GM18873 (cell line): ENCODE results near the gene KLHL26.

Experiments
- ATAC-seq: cut with Tn5 transposase; IDR thresholded peaks from one replicate; pipeline ENCODE4 v1.9.1; 2021; ENCODE audit warnings: mild to moderate bottlenecking, moderate library complexity, moderate number of reproducible peaks; ENCODE audit not compliant: unreplicated experiment, low FRiP score

Gene KLHL26

GRCh38 chr19:18710996-18711751 lies 74.3 kb downstream of the KLHL26 start:
- no peak for ATAC-seq

- no peak for ATAC-seq
Measured at GRCh38 chr19:18711893-18712292, 75.1 kb downstream of the KLHL26 start.

GRCh38 chr19:18712981-18713380 lies 76.2 kb downstream of the KLHL26 start:
- ATAC-seq, result no peak

GRCh38 chr19:18713550-18714117 lies 76.8 kb downstream of the KLHL26 start:
- ATAC-seq, result no peak

GRCh38 chr19:18715416-18715815 lies 78.6 kb downstream of the KLHL26 start:
- ATAC-seq, result no peak

- no peak for ATAC-seq
Measured at GRCh38 chr19:18716857-18717256, 80.0 kb downstream of the KLHL26 start.

- ATAC-seq, result no peak
Measured at GRCh38 chr19:18717601-18718000, 80.8 kb downstream of the KLHL26 start.

- ATAC-seq, result no peak
Measured at GRCh38 chr19:18718015-18718526, 81.2 kb downstream of the KLHL26 start.

GRCh38 chr19:18718846-18719458 lies 82.1 kb downstream of the KLHL26 start:
- ATAC-seq, result no peak

GRCh38 chr19:18719541-18719940 lies 82.7 kb downstream of the KLHL26 start:
- no peak for ATAC-seq
